ENCODE data around the gene MUC12. TPM values are rescaled to one million over a fixed set of nuclear protein-coding genes. Genes with fewer than 3 reads are reported as not detected.
"Not testable (repeated sequence)": the region's sequence is repeated elsewhere in the genome, so short reads cannot be mapped to it uniquely, and the experiment has no call there.

Gene MUC12
- not detected in 2 replicates for total RNA-seq

GRCh38 chr7:100969066-100969615, at the start of gene MUC12:
TSS of gene MUC12 (plus strand) at chr7:100969565. CDS start at chr7:100969623, 58 bp downstream.
- no peak for DNase-seq (ENCODE audit: extremely low read depth, low read depth, low spot score)

- not testable (repeated sequence) for DNase-seq (ENCODE audit: extremely low read depth, low read depth, low spot score)
Measured at GRCh38 chr7:100919779-100920437, 49.5 kb upstream of the MUC12 start.

GRCh38 chr7:100921039-100921438, 48.3 kb upstream of the MUC12 start:
- DNase-seq (ENCODE audit: extremely low read depth, low read depth, low spot score): no peak

GRCh38 chr7:100923616-100924015, 45.7 kb upstream of the MUC12 start:
- not testable (repeated sequence) for DNase-seq (ENCODE audit: extremely low read depth, low read depth, low spot score)

GRCh38 chr7:100929808-100930174, 39.6 kb upstream of the MUC12 start:
- DNase-seq (ENCODE audit: extremely low read depth, low read depth, low spot score): no peak

- DNase-seq (ENCODE audit: extremely low read depth, low read depth, low spot score): no peak
Measured at GRCh38 chr7:100933734-100934133, 35.6 kb upstream of the MUC12 start.

- not testable (repeated sequence) for DNase-seq (ENCODE audit: extremely low read depth, low read depth, low spot score)
Measured at GRCh38 chr7:100935381-100935780, 34.0 kb upstream of the MUC12 start.

- not testable (repeated sequence) for DNase-seq (ENCODE audit: extremely low read depth, low read depth, low spot score)
Measured at GRCh38 chr7:100936167-100936566, 33.2 kb upstream of the MUC12 start.

GRCh38 chr7:100942045-100942774, 27.2 kb upstream of the MUC12 start:
- DNase-seq (ENCODE audit: extremely low read depth, low read depth, low spot score): peak; percentile 50

GRCh38 chr7:100943693-100944092, 25.7 kb upstream of the MUC12 start:
- DNase-seq (ENCODE audit: extremely low read depth, low read depth, low spot score): no peak

GRCh38 chr7:100944138-100944537, 25.2 kb upstream of the MUC12 start:
- no peak for DNase-seq (ENCODE audit: extremely low read depth, low read depth, low spot score)

- DNase-seq (ENCODE audit: extremely low read depth, low read depth, low spot score): no peak
Measured at GRCh38 chr7:100946111-100946510, 23.3 kb upstream of the MUC12 start.

GRCh38 chr7:100946766-100947365, 22.5 kb upstream of the MUC12 start:
- no peak for DNase-seq (ENCODE audit: extremely low read depth, low read depth, low spot score)

GRCh38 chr7:100947792-100948191, 21.6 kb upstream of the MUC12 start:
- no peak for DNase-seq (ENCODE audit: extremely low read depth, low read depth, low spot score)

- DNase-seq (ENCODE audit: extremely low read depth, low read depth, low spot score): no peak
Measured at GRCh38 chr7:100949227-100949932, 20.0 kb upstream of the MUC12 start, which contains the start of gene MUC3A. TSS of gene MUC3A (plus strand) at chr7:100949534. CDS start at chr7:100949625, 91 bp downstream.

GRCh38 chr7:100949933-100950443, 19.4 kb upstream of the MUC12 start:
- no peak for DNase-seq (ENCODE audit: extremely low read depth, low read depth, low spot score)

GRCh38 chr7:100951172-100951571, 18.2 kb upstream of the MUC12 start:
- no peak for DNase-seq (ENCODE audit: extremely low read depth, low read depth, low spot score)

GRCh38 chr7:100951888-100952560, 17.3 kb upstream of the MUC12 start:
- no peak for DNase-seq (ENCODE audit: extremely low read depth, low read depth, low spot score)

- no peak for DNase-seq (ENCODE audit: extremely low read depth, low read depth, low spot score)
Measured at GRCh38 chr7:100952641-100953040, 16.7 kb upstream of the MUC12 start.

- no peak for DNase-seq (ENCODE audit: extremely low read depth, low read depth, low spot score)
Measured at GRCh38 chr7:100957832-100958421, 11.4 kb upstream of the MUC12 start.
